GM18526 (cell line): ENCODE data around the gene TPRN.

Source experiments
- POLR2A ChIP-seq: IDR thresholded peaks from 3 replicates; pipeline ENCODE4 v1.6.1; 2011; ENCODE audit not compliant: insufficient read length; ENCODE audit errors: extremely low read depth

Gene TPRN

GRCh38 chr9:137160716-137161557, 39.6 kb downstream of the TPRN start:
- no peak for TF ChIP-seq POLR2A

- TF ChIP-seq POLR2A: no peak
These were observed 40.5 kb downstream of the TPRN start for GRCh38 chr9:137160054-137160425.

GRCh38 chr9:137159105-137160053, 41.2 kb downstream of the TPRN start:
- no peak for TF ChIP-seq POLR2A

DNA sequence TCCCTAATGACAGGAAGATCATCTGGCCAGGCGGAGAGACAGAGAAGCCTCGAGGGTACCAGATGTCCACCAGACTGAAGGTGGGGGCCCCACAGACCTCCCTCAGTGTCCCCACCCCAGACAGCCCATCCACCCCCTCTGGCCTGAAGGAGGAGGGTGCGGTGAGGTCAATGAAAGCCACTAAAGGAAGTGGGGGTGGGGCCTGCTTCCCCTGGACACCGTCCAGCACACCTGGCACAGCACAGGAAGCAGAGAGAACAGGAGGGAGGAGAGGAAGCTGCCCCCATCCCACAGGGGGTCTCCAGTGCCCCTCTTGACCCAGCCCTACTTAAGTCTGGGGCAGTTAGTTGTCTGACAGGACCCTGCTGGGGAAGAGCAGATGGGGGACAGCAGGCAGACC, 41.9 kb downstream of the TPRN start:
- TF ChIP-seq POLR2A: no peak

GRCh38 chr9:137157618-137158415, 42.7 kb downstream of the TPRN start:
- TF ChIP-seq POLR2A: no peak

DNA sequence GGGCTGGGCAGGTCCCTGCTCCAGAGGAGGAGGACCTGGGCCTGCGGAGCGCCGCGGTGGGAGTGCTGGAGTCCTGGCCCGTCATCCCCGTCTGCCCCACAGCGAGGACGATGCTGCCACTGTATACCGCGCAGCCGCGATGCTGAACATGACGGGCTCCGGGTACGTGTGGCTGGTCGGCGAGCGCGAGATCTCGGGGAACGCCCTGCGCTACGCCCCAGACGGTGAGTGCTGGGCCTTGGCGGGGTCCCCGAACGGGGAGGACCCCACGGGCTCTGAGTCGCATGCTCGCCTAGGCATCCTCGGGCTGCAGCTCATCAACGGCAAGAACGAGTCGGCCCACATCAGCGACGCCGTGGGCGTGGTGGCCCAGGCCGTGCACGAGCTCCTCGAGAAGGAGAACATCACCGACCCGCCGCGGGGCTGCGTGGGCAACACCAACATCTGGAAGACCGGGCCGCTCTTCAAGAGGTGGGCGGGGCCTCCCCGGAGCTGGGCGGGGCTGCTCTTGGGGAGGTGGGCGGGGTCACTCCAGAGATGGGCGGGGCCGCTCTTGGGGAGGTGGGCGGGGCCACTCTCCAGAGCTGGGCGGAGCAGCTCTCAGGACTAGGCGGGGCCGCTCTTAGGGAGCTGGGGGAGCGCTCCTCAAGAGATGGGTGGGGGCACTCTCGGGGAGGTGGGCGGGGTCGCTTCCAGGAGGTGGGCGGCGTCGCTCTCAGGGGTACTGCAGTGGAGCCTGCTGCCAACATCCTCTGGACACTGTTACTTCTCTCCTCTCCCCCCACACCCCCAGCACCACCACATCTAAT, 43.8 kb downstream of the TPRN start:
- TF ChIP-seq POLR2A: peak; percentile 43

GRCh38 chr9:137152844-137153405, 47.6 kb downstream of the TPRN start:
- no peak for TF ChIP-seq POLR2A

- TF ChIP-seq POLR2A: no peak
These were observed 49.7 kb downstream of the TPRN start for GRCh38 chr9:137150617-137151457.

- no peak for TF ChIP-seq POLR2A
These were observed 50.5 kb downstream of the TPRN start for GRCh38 chr9:137149942-137150616.

GRCh38 chr9:137149363-137149762, 51.2 kb downstream of the TPRN start:
- TF ChIP-seq POLR2A: no peak

GRCh38 chr9:137148661-137149060, 51.9 kb downstream of the TPRN start:
- no peak for TF ChIP-seq POLR2A

DNA sequence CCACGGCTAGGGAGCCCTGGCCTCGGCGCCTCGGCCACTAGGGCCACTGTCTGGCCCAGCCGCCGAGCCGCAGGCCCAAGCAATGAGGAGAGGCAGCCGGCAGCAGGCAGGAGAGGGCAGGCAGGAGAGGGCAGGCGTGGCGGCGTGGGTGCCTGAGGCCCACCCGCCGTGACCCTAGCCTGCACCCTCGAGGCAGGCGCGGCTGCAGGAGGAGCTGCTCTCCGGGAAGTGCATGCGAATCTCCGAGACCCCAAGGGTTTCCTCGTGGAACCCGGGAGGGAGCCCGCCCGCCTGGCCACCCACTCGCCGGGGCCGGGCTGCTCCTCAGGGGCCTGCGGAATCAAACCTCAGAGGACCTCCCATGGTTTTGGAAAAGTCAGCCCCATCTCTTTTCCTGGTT, 52.3 kb downstream of the TPRN start:
- no peak for TF ChIP-seq POLR2A

GRCh38 chr9:137147793-137148160, 52.8 kb downstream of the TPRN start:
- no peak for TF ChIP-seq POLR2A
